Duodenal mucosa (tissue), 2 donors: ENCODE measurements around the gene KRT10.

ENCODE experiments used
- H3K27ac ChIP-seq: one replicate; pipeline ENCODE4 v1.7.0; 2013; ENCODE audit warnings: low read depth, low read length
- H3K27me3 ChIP-seq, 2 donors: one replicate each; pipeline ENCODE4 v1.7.0; 2013; ENCODE audit warnings: low read length in 2 of 2, control low read depth in 1 of 2; ENCODE audit not compliant: insufficient read depth in 2 of 2, control insufficient read depth in 1 of 2
- H3K36me3 ChIP-seq, 2 donors: one replicate each; pipeline ENCODE4 v1.7.0; 2013; ENCODE audit warnings: low read length in 2 of 2, control low read depth in 1 of 2; ENCODE audit not compliant: insufficient read depth in 2 of 2, control insufficient read depth in 1 of 2
- H3K4me1 ChIP-seq, 2 donors: one replicate each; pipeline ENCODE4 v1.7.0; 2013; ENCODE audit warnings: low read length in 2 of 2, control low read depth in 1 of 2; ENCODE audit not compliant: insufficient read depth in 2 of 2, control insufficient read depth in 1 of 2
- H3K4me3 ChIP-seq, 2 donors: one replicate each; pipeline ENCODE4 v1.7.0; 2013; ENCODE audit warnings: low read length in 2 of 2, low read depth in 1 of 2
- H3K9ac ChIP-seq, 2 donors: one replicate each; pipeline ENCODE4 v1.7.0; 2013; ENCODE audit warnings: low read length in 2 of 2, low read depth in 1 of 2
- H3K9me3 ChIP-seq, 2 donors: one replicate each; pipeline ENCODE4 v1.7.0; 2013; ENCODE audit warnings: low read length in 2 of 2, control low read depth in 1 of 2; ENCODE audit not compliant: control insufficient read depth in 1 of 2

Gene KRT10

DNA sequence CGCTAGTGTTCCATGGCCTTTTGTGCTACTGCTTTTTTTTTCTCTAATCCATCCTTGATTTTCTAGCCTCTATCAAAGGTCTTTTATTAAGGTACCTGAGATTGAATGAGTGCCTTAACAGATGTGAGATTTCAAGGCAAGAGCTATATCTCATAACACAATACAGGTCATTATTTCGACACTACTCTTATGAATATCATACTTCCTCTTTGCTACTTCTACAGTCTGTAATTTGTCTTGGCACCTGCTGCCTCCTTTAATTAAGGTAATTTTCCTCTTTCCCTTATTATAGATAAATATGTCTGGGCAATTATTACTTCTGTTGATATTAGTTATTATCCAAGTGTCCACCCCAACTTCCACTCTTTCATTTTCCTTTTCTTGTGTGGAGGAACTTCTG lies 27.9 kb downstream of the KRT10 start:
- Histone ChIP-seq H3K4me3 (no peak overlapping the region), H3K9ac (no peak overlapping the region), H3K27me3 (peaks cover 23 to 27% of the 10 kb centered on the region in 2 donors), H3K36me3 (no peaks in the 10 kb centered on the region), H3K4me1 (no peaks in the 10 kb centered on the region), H3K27ac (no peak overlapping the region), H3K9me3 (no peaks in the 10 kb centered on the region)

DNA sequence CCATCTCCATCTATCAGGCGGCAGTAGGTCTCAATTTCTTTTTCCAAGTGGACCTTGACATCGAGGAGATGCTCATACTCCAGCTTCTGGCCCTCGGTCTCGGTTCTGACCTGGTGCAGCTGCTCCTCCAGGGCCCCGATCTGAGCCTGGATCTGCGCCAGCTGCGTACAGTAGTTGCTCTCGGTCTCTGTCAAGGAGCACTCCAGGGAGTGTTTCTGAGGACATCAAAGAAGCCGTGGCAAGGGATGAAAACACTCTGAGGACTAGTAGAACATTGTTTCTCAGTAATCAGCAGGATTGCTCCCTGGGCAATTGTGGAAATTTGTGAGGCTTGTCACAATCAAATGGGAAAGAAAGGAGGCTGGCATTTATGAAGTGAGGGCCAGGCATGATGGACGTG lies 28.6 kb downstream of the KRT10 start:
- H3K4me3 ChIP-seq, result no peak overlapping the region
- H3K36me3 ChIP-seq, result no peaks in the 10 kb centered on the region
- no peak overlapping the region for H3K9ac ChIP-seq
- no peaks in the 10 kb centered on the region for H3K9me3 ChIP-seq
- H3K27me3 ChIP-seq, result peaks cover 21 to 24% of the 10 kb centered on the region in 2 donors
- no peak overlapping the region for H3K27ac ChIP-seq
- H3K4me1 ChIP-seq, result no peaks in the 10 kb centered on the region

DNA sequence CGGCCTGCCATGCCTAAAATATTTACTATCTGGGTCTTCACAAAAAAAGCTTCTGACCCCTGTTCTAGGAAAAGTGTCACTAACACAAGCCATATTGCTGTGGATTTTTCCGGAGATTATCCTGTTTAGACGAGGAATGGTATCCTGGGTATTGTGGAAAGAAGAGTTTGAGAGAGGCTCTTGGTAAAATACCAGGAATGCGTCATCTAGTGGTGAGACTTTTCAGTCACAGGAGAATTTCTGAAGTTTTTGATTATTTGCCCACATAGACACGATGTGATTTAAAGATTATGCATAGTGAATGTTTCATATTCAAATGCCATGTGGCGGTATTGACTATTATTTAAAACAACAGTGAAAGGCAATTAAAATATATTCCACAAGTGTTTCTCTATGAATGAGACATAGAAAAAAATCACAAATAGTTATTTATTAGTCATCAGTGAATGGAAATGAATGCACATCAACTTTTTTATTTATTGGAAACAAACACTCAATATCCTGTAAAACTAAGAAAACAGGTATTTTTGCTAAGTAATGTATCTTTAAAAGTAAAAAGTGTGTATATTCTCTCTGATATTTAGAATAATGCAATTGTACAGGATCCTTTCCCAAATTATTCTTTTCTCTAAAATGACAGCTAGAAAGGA lies 30.5 kb downstream of the KRT10 start:
- Histone ChIP-seq H3K27ac (no peak overlapping the region), H3K9me3 (no peaks in the 10 kb centered on the region), H3K36me3 (no peaks in the 10 kb centered on the region), H3K4me3 (no peak overlapping the region), H3K9ac (no peak overlapping the region), H3K27me3 (peaks cover 17 to 18% of the 10 kb centered on the region in 2 donors), H3K4me1 (no peaks in the 10 kb centered on the region)

DNA sequence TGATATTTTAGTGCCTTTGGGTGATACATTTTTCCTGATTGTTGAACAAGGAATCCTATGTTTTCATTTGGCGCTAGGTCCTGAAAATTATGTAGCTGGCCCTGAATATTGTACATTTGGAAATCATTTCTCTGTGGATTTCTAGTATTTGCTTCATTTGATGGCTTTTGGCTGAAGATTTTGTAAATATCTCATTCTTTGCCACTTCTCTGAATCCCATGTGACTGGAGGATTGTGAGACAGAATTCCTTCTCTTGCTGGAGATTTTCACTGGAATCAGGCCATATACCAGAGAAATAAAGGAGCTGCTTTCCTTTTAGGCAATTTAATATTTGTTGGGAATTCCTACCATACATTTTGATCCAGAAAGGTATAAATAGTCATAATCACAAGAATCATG lies 31.3 kb downstream of the KRT10 start:
- Histone ChIP-seq H3K27ac (no peak overlapping the region), H3K9me3 (no peaks in the 10 kb centered on the region), H3K4me3 (no peak overlapping the region), H3K36me3 (no peaks in the 10 kb centered on the region), H3K4me1 (no peaks in the 10 kb centered on the region), H3K9ac (no peak overlapping the region), H3K27me3 (peaks cover 10 to 11% of the 10 kb centered on the region in 2 donors)

DNA sequence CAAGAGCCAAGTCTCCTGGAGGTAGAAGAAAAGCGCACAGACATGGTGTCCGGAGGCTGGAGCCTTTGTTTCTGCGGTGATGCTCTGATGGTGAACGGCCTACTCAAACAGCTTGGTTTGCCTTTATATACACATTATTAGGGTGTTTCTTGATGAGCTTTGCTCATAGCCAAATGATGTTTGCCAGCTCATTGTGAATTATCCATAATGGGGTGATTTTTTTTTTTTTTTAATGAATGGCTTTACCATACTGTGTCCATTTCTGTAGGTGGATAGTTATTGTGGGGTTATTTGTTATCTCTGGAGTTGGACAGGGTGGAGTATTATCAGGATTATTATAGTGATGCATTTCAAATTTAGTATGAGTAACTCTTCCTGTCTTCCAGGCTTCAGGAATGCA lies 40.0 kb downstream of the KRT10 start, which contains the start of gene KRT27:
Gene KRT27 (minus strand): TSS at position 101 of the 400 bp plus-strand sequence. CDS start 57 bp downstream, at position 44.
- Histone ChIP-seq H3K9ac (no peak within 1 kb of the TSS), H3K9me3 (no peaks in the 10 kb centered on the region), H3K27ac (no peak within 1 kb of the TSS), H3K36me3 (no peaks in the 10 kb centered on the region), H3K4me3 (no peak within 1 kb of the TSS), H3K4me1 (no peaks in the 10 kb centered on the region), H3K27me3 (peaks cover 25 to 28% of the 10 kb centered on the region in 2 donors)

DNA sequence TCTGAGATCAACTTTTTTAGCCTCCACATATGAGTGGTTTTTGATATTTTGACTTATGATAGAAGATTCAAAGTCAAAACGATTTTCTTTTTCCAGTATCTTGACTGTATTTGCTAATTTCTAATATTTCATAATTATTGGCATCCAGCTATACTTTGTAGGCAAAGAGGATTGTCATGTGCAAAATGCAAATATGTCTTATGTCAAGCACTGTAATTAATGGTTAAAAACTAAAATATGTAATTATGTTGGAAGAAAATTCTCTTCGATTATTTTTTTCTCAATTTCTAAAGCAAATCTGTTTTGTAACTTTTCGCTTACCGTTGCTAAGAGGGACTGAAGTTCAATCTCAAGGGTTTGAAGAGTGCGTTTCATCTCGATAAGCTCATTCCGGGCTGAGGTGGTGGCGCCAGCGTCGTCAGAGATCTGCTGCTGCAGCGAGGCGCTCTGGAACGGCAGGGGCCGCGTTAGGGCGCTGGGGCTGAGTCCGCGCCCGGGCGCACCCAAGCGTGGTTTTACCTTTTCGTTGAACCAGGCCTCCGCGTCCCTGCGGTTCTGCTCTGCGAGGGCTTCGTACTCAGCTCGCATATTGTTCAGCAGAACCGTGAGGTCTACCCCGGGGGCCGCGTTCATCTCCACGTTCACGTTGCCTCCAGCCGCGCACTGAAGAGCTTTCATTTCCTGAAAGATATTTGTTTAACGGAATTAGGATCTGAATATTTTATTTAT lies 43.1 kb downstream of the KRT10 start:
- H3K36me3 ChIP-seq, result no peaks in the 10 kb centered on the region
- H3K9ac ChIP-seq, result no peak overlapping the region
- peak overlapping the region; percentile 30 to 37 for H3K4me3 ChIP-seq
- no peak overlapping the region for H3K27ac ChIP-seq
- no peaks in the 10 kb centered on the region for H3K4me1 ChIP-seq
- peaks cover 26 to 36% of the 10 kb centered on the region in 2 donors for H3K27me3 ChIP-seq
- no peaks in the 10 kb centered on the region for H3K9me3 ChIP-seq

DNA sequence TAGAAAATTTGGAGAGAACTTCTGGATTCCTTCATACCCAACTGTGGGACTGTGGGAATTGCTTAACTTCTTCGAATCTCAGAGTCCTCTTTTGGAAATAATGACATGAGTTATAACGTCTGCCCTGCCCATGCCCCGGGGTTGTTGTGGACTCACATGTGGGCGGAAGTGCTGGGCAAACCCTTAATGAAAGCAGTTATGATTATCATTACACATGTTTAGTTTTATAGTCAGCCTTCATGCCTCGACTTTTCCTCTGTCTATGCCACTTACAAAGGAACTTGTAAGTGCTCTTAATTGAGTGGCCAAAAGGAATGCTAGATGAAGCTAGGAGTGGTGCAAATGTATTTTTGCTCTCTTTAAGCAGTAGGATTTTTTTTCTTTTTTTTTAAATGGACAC lies 44.0 kb downstream of the KRT10 start:
- Histone ChIP-seq H3K9me3 (no peaks in the 10 kb centered on the region), H3K36me3 (no peaks in the 10 kb centered on the region), H3K27me3 (peaks cover 26 to 36% of the 10 kb centered on the region in 2 donors), H3K27ac (no peak overlapping the region), H3K4me1 (no peaks in the 10 kb centered on the region), H3K9ac (no peak overlapping the region), H3K4me3 (no peak overlapping the region)

DNA sequence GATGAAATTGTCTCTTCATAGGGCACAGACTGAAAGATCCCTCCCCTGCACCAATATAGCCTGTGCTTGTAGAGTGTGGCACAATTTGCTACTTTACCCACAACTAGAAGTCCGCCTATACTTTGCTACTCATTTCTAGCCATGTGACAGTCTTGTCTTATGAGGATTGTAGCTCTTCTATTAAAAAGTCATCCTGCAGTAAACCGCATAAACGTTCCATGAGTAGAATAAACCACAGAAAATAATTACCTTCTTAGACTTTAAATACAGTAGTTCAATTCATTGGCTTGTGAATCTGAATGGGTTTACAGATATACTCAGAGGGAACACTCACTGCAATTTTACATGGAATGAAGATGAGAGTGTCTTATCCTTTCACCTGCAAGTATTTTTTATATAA lies 44.4 kb downstream of the KRT10 start:
- no peaks in the 10 kb centered on the region for H3K36me3 ChIP-seq
- no peak overlapping the region for H3K27ac ChIP-seq
- H3K27me3 ChIP-seq, result peaks cover 26 to 38% of the 10 kb centered on the region in 2 donors

DNA sequence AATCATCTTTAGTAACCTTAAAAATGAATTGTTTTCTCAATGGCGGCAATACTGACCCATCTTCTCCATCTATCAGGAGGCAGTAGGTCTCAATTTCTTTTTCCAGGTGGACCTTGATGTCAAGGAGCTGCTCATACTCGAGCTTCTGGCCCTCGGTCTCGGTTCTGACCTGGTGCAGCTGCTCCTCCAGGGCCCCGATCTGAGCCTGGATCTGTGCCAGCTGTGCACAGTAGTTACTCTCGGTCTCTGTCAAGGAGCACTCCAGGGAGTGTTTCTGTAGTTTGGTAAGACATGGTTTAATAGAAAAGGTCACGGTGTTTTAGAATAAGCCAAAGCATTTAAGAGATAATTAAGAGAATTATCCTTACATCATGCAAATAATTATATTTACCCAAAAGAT lies 45.0 kb downstream of the KRT10 start:
- Histone ChIP-seq H3K27me3 (peaks cover 26 to 42% of the 10 kb centered on the region in 2 donors), H3K4me3 (no peak overlapping the region), H3K9ac (no peak overlapping the region), H3K27ac (no peak overlapping the region), H3K9me3 (no peaks in the 10 kb centered on the region), H3K36me3 (no peaks in the 10 kb centered on the region), H3K4me1 (no peaks in the 10 kb centered on the region)

More for the DNA sequence above, 44.4 kb downstream of the KRT10 start:
- Histone ChIP-seq H3K9me3 (no peaks in the 10 kb centered on the region), H3K4me3 (no peak overlapping the region), H3K9ac (no peak overlapping the region), H3K4me1 (no peaks in the 10 kb centered on the region)

DNA sequence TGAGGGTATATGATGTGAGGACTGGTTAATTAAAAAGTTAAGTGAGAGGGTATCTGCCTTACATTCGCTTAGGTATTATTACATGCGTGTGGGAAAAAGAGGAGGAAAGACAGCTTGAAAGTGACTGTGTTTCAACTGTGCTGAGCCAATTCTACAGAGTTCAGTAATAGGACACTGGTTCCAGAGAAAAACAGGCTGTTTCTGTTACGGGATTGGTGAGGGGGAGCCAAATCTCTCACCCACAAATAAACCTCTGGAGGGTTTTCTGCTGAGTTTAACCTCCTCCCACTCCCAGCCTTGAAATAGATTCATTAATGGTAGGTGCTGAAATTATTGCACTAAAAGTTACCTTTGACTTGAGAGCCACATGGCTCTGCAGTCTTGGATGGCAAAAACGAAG lies 46.5 kb downstream of the KRT10 start:
- no peak overlapping the region for H3K4me3 ChIP-seq
- no peak overlapping the region for H3K9ac ChIP-seq
- no peaks in the 10 kb centered on the region for H3K36me3 ChIP-seq
- H3K9me3 ChIP-seq, result no peaks in the 10 kb centered on the region
- H3K27ac ChIP-seq, result no peak overlapping the region
- H3K27me3 ChIP-seq, result peaks cover 20 to 42% of the 10 kb centered on the region in 2 donors
- no peaks in the 10 kb centered on the region for H3K4me1 ChIP-seq
